Heart left ventricle (tissue), 16 donors: ENCODE results near the gene EEF1A2. TPM values are rescaled to one million over a fixed set of nuclear protein-coding genes. Genes with fewer than 3 reads are reported as not detected.

Source experiments
- ATAC-seq, 4 donors: fragments of 200-7000 bp; cut with Tn5 transposase; one replicate each; pipeline ENCODE4 v1.9.1; 2020 to 2022; ENCODE audit warnings: moderate library complexity in 4 of 4, mild to moderate bottlenecking in 3 of 4, moderate number of reproducible peaks in 1 of 4
- DNase-seq, 5 donors: peaks; one replicate each; pipeline ENCODE4 v3.0.0-alpha.2; 2020
- H3K27ac ChIP-seq, 12 donors: fragments of 200-600 bp; sonication (generic) in 4 of 12; one replicate each; pipeline versions ENCODE4 v1.5.0 to v1.8.0; 2016 to 2022; ENCODE audit warnings: mild to moderate bottlenecking in 2 of 12
- H3K27me3 ChIP-seq, 9 donors: fragments of 200-600 bp; sonication (generic) in 2 of 9; one replicate each; pipeline versions ENCODE4 v1.5.1 to v1.8.0; 2016 to 2022; ENCODE audit warnings: mild to moderate bottlenecking in 3 of 9
- H3K36me3 ChIP-seq, 9 donors: fragments of 200-600 bp; sonication (generic) in 2 of 9; one replicate each; pipeline versions ENCODE4 v1.5.0 to v1.8.0; 2018 to 2022; ENCODE audit warnings: mild to moderate bottlenecking in 2 of 9
- H3K4me1 ChIP-seq, 12 donors: fragments of 200-600 bp; sonication (generic) in 4 of 12; one replicate each; pipeline versions ENCODE4 v1.5.0 to v1.8.0; 2016 to 2022; ENCODE audit warnings: mild to moderate bottlenecking in 3 of 12
- H3K4me3 ChIP-seq, 12 donors: fragments of 200-600 bp; sonication (generic) in 4 of 12; one replicate each; pipeline versions ENCODE4 v1.5.0 to v1.8.0; 2017 to 2022; ENCODE audit warnings: mild to moderate bottlenecking in 9 of 12, moderate library complexity in 4 of 12
- H3K9me3 ChIP-seq, 12 donors: fragments of 200-600 bp; sonication (generic) in 4 of 12; one replicate each; pipeline versions ENCODE4 v1.5.0 to v1.8.0; 2016 to 2022; ENCODE audit warnings: mild to moderate bottlenecking in 1 of 12
- POLR2A ChIP-seq, 2 donors: fragments of 450-650 bp; IDR thresholded peaks; one replicate each; pipeline ENCODE4 v1.6.1; 2017; ENCODE audit warnings: antibody characterized with exemption in 2 of 2, mild to moderate bottlenecking in 2 of 2, moderate library complexity in 2 of 2
- WGBS, 4 donors: extraction: QIAGEN DNeasy Blood & Tissue Kit in 2 of 4; methylation state at CpG; one replicate each; pipeline versions ENCODE4 v1.1.5 to v1.1.7; 2013 to 2018; 5-methylcytosine and 5-hydroxymethylcytosine counted together
- intact Hi-C, 10 donors: fragments of 100-400 bp; cut with DNase I; formaldehyde crosslinking; loops; one replicate each; pipeline versions ENCODE4 v1.11.1 to v1.14.2; 2022
- polyA plus RNA-seq, 2 donors: library from polyadenylated mRNA; stranded (reverse); fragments of 200-250 nt; gene quantifications; one replicate each; pipeline ENCODE4 v1.2.3, GENCODE V29; 2013
- total RNA-seq, 9 donors: library from RNA; depleted of rRNA in 2 of 9; stranded (reverse); fragments of >200 nt in 2 of 9; fragmentation: NEBNext Ultra II Directional in 3 of 9; extraction: Animal tissue kit (Norgen Biotek cat#: 25700) in 3 of 9; gene quantifications; one replicate each; pipeline versions ENCODE4 v1.1.0 to v1.2.4, GENCODE V29; 2016 to 2023
- TF ChIP-seq, protein P1 (sequence below), 12 donors: fragments of 200-600 bp; sonication (generic) in 4 of 12; IDR thresholded peaks; one replicate each; pipeline versions ENCODE4 v1.5.0 to v1.8.0; 2018 to 2022; ENCODE audit warnings: antibody characterized with exemption in 12 of 12, mild to moderate bottlenecking in 5 of 12
- donor health status: ischemic (EF 13 %, LVEDD 7.1; RV severe dilation, severe dysfunction).
- donor health status: healthy with polysubstance abuse.
- donor health status: DM: no; HTN: yes; CAD: no.
- donor health status: DM: no; HTN: no; CAD: no.
- donor health status: ischemic (EF 25% LVEDD 6.9; RV normal size, moderate dysfunction).
- donor health status: ischemic (EF 25% LVEDD 5.7; RV mildly dilated, moderate dysfunction).
- donor health status: healthy.
- donor health status: DM: yes; HTN: yes; CAD: no.
- donor health status: ischemic (EF 35%, LVEDD 5.7; RV mildly dilated, moderate dysfunction).
- donor health status: nonischemic (EF 11% LVEDD 7.7; RV severe dilation, severe dysfunction).
- donor health status: DM: yes; HTN: yes; CAD: no.
- donor health status: PGD.
- donor health status: ischemic (EF 29% LVEDD 5.4; RV normal size, mild dysfunction).
- donor health status: nonischemic (EF 23%, LVEDD 6.1; RV moderate dilation, normal function).

EEF1A2 gene
- total and polyA plus RNA-seq, 11 donors: 791 to 1,794 (median 1,345) TPM

DNA sequence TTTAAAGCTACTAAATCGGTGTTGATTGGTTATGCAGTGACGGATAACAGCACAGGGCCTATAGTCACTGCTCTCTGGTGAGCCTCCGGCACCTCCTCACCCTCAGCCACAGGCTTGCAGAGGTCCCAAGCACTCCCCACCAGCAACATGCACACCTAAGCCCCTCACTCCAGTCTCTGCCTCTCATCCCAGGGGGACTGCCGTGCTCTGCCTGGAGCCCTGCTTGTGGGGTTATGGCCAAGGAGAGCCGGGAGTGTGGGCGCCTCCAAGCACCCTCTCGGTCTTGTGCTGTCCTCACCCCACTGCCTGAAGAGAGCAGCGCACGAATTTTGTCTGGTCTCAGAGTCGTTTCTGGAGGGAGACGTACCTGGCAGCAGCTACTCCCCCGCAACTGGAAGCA, 6.8 kb upstream of the EEF1A2 start:
- intact Hi-C loops: no loop called here
- TF ChIP-seq, protein P1, sequence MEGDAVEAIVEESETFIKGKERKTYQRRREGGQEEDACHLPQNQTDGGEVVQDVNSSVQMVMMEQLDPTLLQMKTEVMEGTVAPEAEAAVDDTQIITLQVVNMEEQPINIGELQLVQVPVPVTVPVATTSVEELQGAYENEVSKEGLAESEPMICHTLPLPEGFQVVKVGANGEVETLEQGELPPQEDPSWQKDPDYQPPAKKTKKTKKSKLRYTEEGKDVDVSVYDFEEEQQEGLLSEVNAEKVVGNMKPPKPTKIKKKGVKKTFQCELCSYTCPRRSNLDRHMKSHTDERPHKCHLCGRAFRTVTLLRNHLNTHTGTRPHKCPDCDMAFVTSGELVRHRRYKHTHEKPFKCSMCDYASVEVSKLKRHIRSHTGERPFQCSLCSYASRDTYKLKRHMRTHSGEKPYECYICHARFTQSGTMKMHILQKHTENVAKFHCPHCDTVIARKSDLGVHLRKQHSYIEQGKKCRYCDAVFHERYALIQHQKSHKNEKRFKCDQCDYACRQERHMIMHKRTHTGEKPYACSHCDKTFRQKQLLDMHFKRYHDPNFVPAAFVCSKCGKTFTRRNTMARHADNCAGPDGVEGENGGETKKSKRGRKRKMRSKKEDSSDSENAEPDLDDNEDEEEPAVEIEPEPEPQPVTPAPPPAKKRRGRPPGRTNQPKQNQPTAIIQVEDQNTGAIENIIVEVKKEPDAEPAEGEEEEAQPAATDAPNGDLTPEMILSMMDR (IDR thresholded peaks at IDR 0.05): no peak
- TF ChIP-seq POLR2A (IDR thresholded peaks at IDR 0.05): no peak
- no peak overlapping the region for H3K27ac ChIP-seq
- peaks cover 0 to 16% (median 0%) of the 10 kb centered on the region in 9 donors for H3K27me3 ChIP-seq
- H3K4me1 ChIP-seq: peaks cover 0 to 21% (median 10%) of the 10 kb centered on the region in 12 donors
- peaks cover 0 to 19% (median 3%) of the 10 kb centered on the region in 12 donors for H3K9me3 ChIP-seq
- no peak for ATAC-seq
- 74 to 91% (median 84%) methylated on average over 12 of the region's 12 CpGs for WGBS, 4 donors
- no peaks in the 10 kb centered on the region for H3K36me3 ChIP-seq
- no peak overlapping the region for H3K4me3 ChIP-seq
- peak in 1 of 5 donors; percentile 18 for DNase-seq

DNA sequence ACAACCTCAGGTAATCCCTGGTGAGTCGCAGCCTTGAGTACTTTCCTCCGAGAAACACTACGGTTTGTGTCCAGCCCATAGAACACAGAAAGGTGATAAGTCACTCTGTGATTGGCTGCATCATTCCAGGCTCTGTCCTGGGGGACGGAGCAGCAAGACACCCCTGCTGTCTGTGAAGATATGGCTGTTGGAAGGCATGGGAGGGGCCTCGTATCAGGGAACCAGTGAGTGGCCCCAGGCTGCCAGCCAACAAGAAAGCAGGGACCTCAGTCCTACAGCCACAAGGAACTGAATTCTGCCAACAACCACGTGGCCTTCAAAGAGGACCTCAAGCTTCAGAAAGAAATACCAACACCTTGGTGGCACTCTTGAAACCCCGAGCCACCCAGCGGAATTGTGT, 6.4 kb upstream of the EEF1A2 start:
- Histone ChIP-seq H3K4me1 (peaks cover 0 to 23% (median 11%) of the 10 kb centered on the region in 12 donors), H3K4me3 (no peak overlapping the region), H3K36me3 (no peaks in the 10 kb centered on the region), H3K27ac (no peak overlapping the region), H3K27me3 (peaks cover 0 to 16% (median under 1%) of the 10 kb centered on the region in 9 donors), H3K9me3 (peaks cover 0 to 19% (median 3%) of the 10 kb centered on the region in 12 donors)
- ATAC-seq (no peak), DNase-seq (no peak)
- no peak for TF ChIP-seq POLR2A (IDR thresholded peaks at IDR 0.05)
- TF ChIP-seq, protein P1 (IDR thresholded peaks at IDR 0.05): no peak
- 79 to 88% (median 84%) methylated on average over 8 of the region's 8 CpGs for WGBS, 4 donors
- intact Hi-C loops: no loop called here

DNA sequence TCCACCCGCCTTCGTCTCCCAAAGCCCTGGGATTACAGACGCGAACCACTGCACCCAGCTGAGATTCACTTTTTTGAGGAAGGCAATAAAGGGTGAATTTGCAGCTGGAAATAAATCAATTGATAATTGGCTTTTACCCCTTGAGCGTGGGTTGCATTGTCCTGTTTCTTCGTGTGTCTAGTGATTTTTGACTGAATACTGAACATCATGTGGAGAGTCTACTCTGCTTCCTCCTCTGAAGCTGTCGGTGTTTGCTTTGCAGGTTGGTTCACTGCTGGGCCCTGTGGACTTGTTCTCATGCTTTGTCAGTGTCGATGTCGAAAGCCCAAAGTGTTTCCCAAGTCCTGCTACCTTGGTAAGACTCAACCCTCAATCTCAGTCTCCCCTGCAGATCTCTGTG, 5.8 kb upstream of the EEF1A2 start:
- Histone ChIP-seq H3K36me3 (no peaks in the 10 kb centered on the region), H3K4me1 (peaks cover 0 to 29% (median 15%) of the 10 kb centered on the region in 12 donors), H3K27me3 (peaks cover 0 to 16% (median 7%) of the 10 kb centered on the region in 9 donors), H3K27ac (no peak overlapping the region), H3K4me3 (no peak overlapping the region), H3K9me3 (peaks cover 0 to 19% (median 3%) of the 10 kb centered on the region in 12 donors)
- intact Hi-C loops: no loop called here
- ATAC-seq: no peak
- 87 to 93% (median 91%) methylated on average over 9 of the region's 9 CpGs for WGBS, 4 donors
- DNase-seq: peak in 1 of 5 donors; percentile 6
- TF ChIP-seq POLR2A (IDR thresholded peaks at IDR 0.05): no peak
- TF ChIP-seq, protein P1 (IDR thresholded peaks at IDR 0.05): no peak

DNA sequence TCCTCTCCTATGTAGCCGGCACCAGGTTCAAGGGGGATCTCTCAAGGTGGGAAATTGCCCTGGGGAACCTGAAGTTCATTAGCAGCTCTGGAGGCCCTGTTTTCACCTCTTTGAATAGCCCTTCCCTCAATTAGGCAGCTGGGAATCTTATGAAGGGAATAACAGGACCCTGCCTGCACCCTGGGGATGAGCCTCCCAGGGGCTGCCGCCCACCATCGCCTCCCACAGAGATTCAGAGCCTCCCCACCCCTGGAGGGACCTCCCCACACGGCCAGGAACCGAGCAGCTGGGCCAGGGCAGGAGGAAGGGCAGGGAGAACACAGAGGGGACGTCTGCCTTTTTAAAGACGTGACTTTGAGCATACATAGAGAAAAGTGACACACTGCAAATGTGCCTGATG, 4.6 kb upstream of the EEF1A2 start:
- ATAC-seq (no peak), DNase-seq (no peak)
- H3K9me3 ChIP-seq: peaks cover 0 to 19% (median 3%) of the 10 kb centered on the region in 12 donors
- intact Hi-C loops: no loop called here
- H3K27me3 ChIP-seq: peaks cover 0 to 26% (median 12%) of the 10 kb centered on the region in 9 donors
- peaks cover 0 to 39% (median 17%) of the 10 kb centered on the region in 12 donors for H3K4me1 ChIP-seq
- no peaks in the 10 kb centered on the region for H3K36me3 ChIP-seq
- no peak overlapping the region for H3K4me3 ChIP-seq
- WGBS, 4 donors: 38 to 53% (median 41%) methylated on average over 6 to 7 of the region's 7 CpGs
- H3K27ac ChIP-seq: peak overlapping the region in 3 of 12 donors; percentile 20 to 30 (median 29)
- TF ChIP-seq, protein P1 (IDR thresholded peaks at IDR 0.05): no peak
- no peak for TF ChIP-seq POLR2A (IDR thresholded peaks at IDR 0.05)
